ENCODE data around the gene SMC5. TPM values are rescaled to one million over a fixed set of nuclear protein-coding genes. Genes with fewer than 3 reads are reported as not detected.

Gene SMC5
- total RNA-seq, 4 donors from 2014 or later: 17.9 to 65.5 (median 35.4) TPM

DNA sequence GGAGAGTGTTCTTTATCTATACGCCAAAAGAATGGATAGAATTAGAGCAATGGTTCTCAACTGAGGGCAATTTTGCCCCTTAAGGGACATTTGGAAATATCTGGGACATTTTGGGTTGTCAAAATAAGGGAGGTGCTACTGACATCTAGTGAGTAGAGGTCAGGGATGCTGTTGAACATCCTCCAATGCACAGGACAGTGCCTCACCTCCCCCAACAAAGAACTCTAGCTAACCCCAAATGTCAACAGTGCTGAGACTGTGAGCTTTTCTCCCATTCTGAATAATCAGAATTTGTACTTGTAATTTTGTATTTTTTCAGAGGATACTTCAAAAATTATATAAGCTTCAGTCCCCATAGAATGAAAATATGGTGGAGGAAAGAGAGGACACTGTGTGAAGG, 8.6 kb upstream of the SMC5 start:
- intact Hi-C loops (cut with DNase I; ENCODE audit: low total_unique reads): no loop called here
- no peaks in the 10 kb centered on the region for H3K9me3 ChIP-seq

GRCh38 chr9:70255486-70255885, 3.3 kb upstream of the SMC5 start:
- Histone ChIP-seq H3K9me3 (no peaks in the 10 kb centered on the region), H3K36me3 (no peaks in the 10 kb centered on the region), H3K27me3 (no peaks in the 10 kb centered on the region), H3K27ac (peak overlapping the region in 1 of 2 donors; percentile 51), H3K4me3 (no peak overlapping the region), H3K4me1 (peaks cover 4 to 12% of the 10 kb centered on the region in 2 donors)
- intact Hi-C loops (cut with DNase I; ENCODE audit: low total_unique reads): no loop called here
- TF ChIP-seq, protein P1, sequence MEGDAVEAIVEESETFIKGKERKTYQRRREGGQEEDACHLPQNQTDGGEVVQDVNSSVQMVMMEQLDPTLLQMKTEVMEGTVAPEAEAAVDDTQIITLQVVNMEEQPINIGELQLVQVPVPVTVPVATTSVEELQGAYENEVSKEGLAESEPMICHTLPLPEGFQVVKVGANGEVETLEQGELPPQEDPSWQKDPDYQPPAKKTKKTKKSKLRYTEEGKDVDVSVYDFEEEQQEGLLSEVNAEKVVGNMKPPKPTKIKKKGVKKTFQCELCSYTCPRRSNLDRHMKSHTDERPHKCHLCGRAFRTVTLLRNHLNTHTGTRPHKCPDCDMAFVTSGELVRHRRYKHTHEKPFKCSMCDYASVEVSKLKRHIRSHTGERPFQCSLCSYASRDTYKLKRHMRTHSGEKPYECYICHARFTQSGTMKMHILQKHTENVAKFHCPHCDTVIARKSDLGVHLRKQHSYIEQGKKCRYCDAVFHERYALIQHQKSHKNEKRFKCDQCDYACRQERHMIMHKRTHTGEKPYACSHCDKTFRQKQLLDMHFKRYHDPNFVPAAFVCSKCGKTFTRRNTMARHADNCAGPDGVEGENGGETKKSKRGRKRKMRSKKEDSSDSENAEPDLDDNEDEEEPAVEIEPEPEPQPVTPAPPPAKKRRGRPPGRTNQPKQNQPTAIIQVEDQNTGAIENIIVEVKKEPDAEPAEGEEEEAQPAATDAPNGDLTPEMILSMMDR (IDR thresholded peaks at IDR 0.05): no peak
- no peak for TF ChIP-seq POLR2A (IDR thresholded peaks at IDR 0.05)
- no peak for DNase-seq

More for the DNA sequence above, 8.6 kb upstream of the SMC5 start:
- H3K27me3 ChIP-seq: no peaks in the 10 kb centered on the region
- no peaks in the 10 kb centered on the region for H3K4me1 ChIP-seq
- H3K4me3 ChIP-seq: no peak overlapping the region
- H3K36me3 ChIP-seq: no peaks in the 10 kb centered on the region
- no peak for TF ChIP-seq POLR2A (IDR thresholded peaks at IDR 0.05)
- TF ChIP-seq, protein P1 (IDR thresholded peaks at IDR 0.05): no peak
- no peak overlapping the region for H3K27ac ChIP-seq
- no peak for DNase-seq

DNA sequence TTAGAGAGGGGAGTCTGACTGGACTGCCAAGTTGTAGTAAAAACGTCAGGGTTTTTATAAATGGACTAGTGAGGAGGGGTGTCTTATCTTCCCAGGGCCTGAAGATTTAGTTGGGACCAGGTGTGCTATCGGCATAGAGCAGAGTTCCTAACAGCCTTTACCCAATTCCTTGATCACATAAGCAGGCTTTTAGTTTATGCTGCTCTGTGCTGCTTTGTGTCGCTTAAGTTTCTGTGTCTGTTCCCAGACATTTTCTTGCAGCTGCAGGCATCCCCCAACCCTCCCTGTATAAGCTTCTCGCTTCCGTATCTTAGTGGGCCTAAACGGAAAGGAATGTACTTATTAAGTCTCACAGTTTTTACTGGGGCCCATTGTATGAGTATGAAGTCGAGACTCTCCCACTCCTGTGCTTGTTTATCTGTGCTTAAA, 2.6 kb upstream of the SMC5 start:
- H3K27ac ChIP-seq: peak overlapping the region; percentile 51 to 94
- intact Hi-C loops (cut with DNase I; ENCODE audit: low total_unique reads): no loop called here
- peaks cover 9 to 16% of the 10 kb centered on the region in 2 donors for H3K4me1 ChIP-seq
- H3K9me3 ChIP-seq: no peaks in the 10 kb centered on the region
- no peak for TF ChIP-seq POLR2A (IDR thresholded peaks at IDR 0.05)
- TF ChIP-seq, protein P1 (IDR thresholded peaks at IDR 0.05): no peak
- H3K36me3 ChIP-seq: no peaks in the 10 kb centered on the region
- DNase-seq: no peak
- H3K27me3 ChIP-seq: no peaks in the 10 kb centered on the region
- H3K4me3 ChIP-seq: peak overlapping the region in 1 of 2 donors; percentile 31

DNA sequence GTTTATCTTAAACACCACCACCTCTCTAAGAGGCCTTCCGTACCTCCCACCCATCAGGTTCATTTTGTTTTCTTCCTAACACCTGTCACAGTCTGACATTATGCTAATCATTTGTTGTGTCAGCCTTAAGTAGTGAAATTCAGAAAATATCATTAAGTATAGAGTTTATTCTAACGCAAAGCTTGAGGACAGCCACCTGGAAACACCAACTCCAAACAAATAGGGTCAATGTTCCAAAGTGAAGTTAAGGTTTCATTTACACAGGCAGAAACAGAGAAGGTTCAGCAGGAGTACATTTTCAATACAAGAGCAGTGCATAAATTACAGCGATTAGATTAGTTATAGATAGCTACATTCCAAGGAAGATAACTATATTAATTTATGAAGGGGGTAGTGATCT, 1.3 kb upstream of the SMC5 start:
- no peaks in the 10 kb centered on the region for H3K9me3 ChIP-seq
- no peak for DNase-seq
- peak overlapping the region; percentile 91 to 94 for H3K27ac ChIP-seq
- H3K4me1 ChIP-seq: peaks cover 14 to 18% of the 10 kb centered on the region in 2 donors
- no peaks in the 10 kb centered on the region for H3K27me3 ChIP-seq
- TF ChIP-seq POLR2A (IDR thresholded peaks at IDR 0.05): no peak
- TF ChIP-seq, protein P1 (IDR thresholded peaks at IDR 0.05): no peak
- intact Hi-C loops (cut with DNase I; ENCODE audit: low total_unique reads): no loop called here
- H3K36me3 ChIP-seq: no peaks in the 10 kb centered on the region
- H3K4me3 ChIP-seq: peak overlapping the region in 1 of 2 donors; percentile 86

- intact Hi-C loops (cut with DNase I; ENCODE audit: low total_unique reads): no loop called here
- DNase-seq: peak in 1 of 2 donors; percentile 38
- Histone ChIP-seq H3K27ac (peak overlapping the region; percentile 91 to 94), H3K4me1 (peaks cover 14 to 22% of the 10 kb centered on the region in 2 donors), H3K27me3 (no peaks in the 10 kb centered on the region), H3K36me3 (no peaks in the 10 kb centered on the region), H3K9me3 (no peaks in the 10 kb centered on the region), H3K4me3 (peak overlapping the region; percentile 75 to 86)
- TF ChIP-seq, protein P1 (IDR thresholded peaks at IDR 0.05): no peak
- TF ChIP-seq POLR2A (IDR thresholded peaks at IDR 0.05): no peak
These were observed 637 bp upstream of the SMC5 start for GRCh38 chr9:70257991-70258691.

All from uterus (tissue), 4 donors.